PFSK-1 (cell line): ENCODE measurements around the gene TMEM242.

Experiments
- FOXP2 ChIP-seq: optimal IDR thresholded peaks from 2 replicates; pipeline ENCODE3; 2011; ENCODE audit warnings: borderline replicate concordance, control low read depth, inconsistent platforms; ENCODE audit not compliant: insufficient read depth; ENCODE audit errors: extremely low read length, extremely low read depth
- POLR2AphosphoS5 ChIP-seq: IDR thresholded peaks from 2 replicates; pipeline ENCODE4 v1.6.1; 2012; ENCODE audit warnings: low read depth, mild to moderate bottlenecking, control low read depth, low read length, moderate library complexity
- REST ChIP-seq, 2 experiments: IDR thresholded peaks; 2 replicates each; pipeline versions ENCODE4 v1.6.1 to v1.8.0; 2011 to 2012; ENCODE audit warnings: low read depth in 2 of 2, low read length in 2 of 2, control low read depth in 1 of 2, inconsistent platforms in 1 of 2, mild to moderate bottlenecking in 1 of 2, moderate library complexity in 1 of 2; ENCODE audit not compliant: insufficient read depth in 1 of 2
- SIN3A ChIP-seq: IDR thresholded peaks from 2 replicates; pipeline ENCODE4 v1.6.1; 2012; ENCODE audit warnings: mild to moderate bottlenecking, low read length, moderate library complexity, borderline replicate concordance; ENCODE audit not compliant: insufficient read depth
- TAF1 ChIP-seq: IDR thresholded peaks from 2 replicates; pipeline ENCODE4 v1.6.1; 2012; ENCODE audit warnings: low read length, control low read depth, borderline replicate concordance; ENCODE audit not compliant: insufficient read depth

Gene TMEM242

GRCh38 chr6:157245436-157245835, 77.9 kb downstream of the TMEM242 start:
- TF ChIP-seq REST (IDR thresholded peaks at IDR 0.05; ENCODE audit: insufficient read depth in 1 of 2, low read depth in 2 of 2, low read length in 2 of 2) (no peak), POLR2AphosphoS5 (no peak), SIN3A (no peak), FOXP2 (no peak), TAF1 (no peak)

GRCh38 chr6:157244780-157245179, 78.5 kb downstream of the TMEM242 start:
- no peak for TF ChIP-seq TAF1
- no peak for TF ChIP-seq SIN3A
- TF ChIP-seq REST (IDR thresholded peaks at IDR 0.05; ENCODE audit: insufficient read depth in 1 of 2, low read depth in 2 of 2, low read length in 2 of 2): no peak

- no peak for TF ChIP-seq TAF1
- TF ChIP-seq POLR2AphosphoS5: no peak
- no peak for TF ChIP-seq FOXP2
- no peak for TF ChIP-seq SIN3A
- no peak for TF ChIP-seq REST (IDR thresholded peaks at IDR 0.05; ENCODE audit: insufficient read depth in 1 of 2, low read depth in 2 of 2, low read length in 2 of 2)
Observed at GRCh38 chr6:157244175-157244574, 79.1 kb downstream of the TMEM242 start.

GRCh38 chr6:157242791-157243190, 80.5 kb downstream of the TMEM242 start:
- TF ChIP-seq POLR2AphosphoS5 (no peak), TAF1 (no peak), FOXP2 (no peak), SIN3A (no peak), REST (IDR thresholded peaks at IDR 0.05; ENCODE audit: insufficient read depth in 1 of 2, low read depth in 2 of 2, low read length in 2 of 2) (no peak)

- TF ChIP-seq TAF1 (no peak), SIN3A (no peak), FOXP2 (no peak), POLR2AphosphoS5 (no peak), REST (IDR thresholded peaks at IDR 0.05; ENCODE audit: insufficient read depth in 1 of 2, low read depth in 2 of 2, low read length in 2 of 2) (no peak)
Observed at GRCh38 chr6:157240960-157241311, 82.4 kb downstream of the TMEM242 start.
